Measurements from ENCODE around the gene TRABD2B. TPM values are rescaled to one million over a fixed set of nuclear protein-coding genes. Genes with fewer than 3 reads are reported as not detected.

TRABD2B gene
- total RNA-seq, 2 donors from 2014 or later = 3.8 to 10.7 TPM

DNA sequence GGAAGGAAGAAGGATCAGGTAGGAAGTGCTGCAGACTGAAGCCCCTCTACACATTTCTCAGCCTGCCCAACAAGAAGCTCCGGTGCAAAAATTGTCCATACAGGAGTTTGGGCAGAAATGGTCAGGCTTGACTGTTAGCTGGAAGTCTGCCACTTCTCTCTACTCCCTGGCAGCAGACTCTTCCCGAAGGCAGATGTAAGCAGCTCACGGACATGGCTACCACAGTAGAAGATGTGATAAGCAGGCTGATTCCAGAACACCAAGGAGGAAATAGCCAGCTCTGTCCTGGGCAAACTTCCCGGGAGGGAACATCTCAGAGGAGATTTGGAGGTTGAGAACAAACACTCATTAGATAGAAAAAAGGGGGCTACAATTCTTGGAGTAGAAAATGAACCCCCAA, 52.6 kb downstream of the TRABD2B start:
- Histone ChIP-seq H3K9me3 (no peaks in the 10 kb centered on the region), H3K27ac (no peak overlapping the region), H3K4me1 (ENCODE audit: control insufficient read depth in 1 of 2, low read depth in 2 of 2) (peaks cover 0 to 16% of the 10 kb centered on the region in 2 donors), H3K27me3 (replicated peaks; ENCODE audit: insufficient read depth) (no peaks in the 10 kb centered on the region), H3K36me3 (no peaks in the 10 kb centered on the region), H3K4me3 (no peak overlapping the region)
- TF ChIP-seq, protein P1, sequence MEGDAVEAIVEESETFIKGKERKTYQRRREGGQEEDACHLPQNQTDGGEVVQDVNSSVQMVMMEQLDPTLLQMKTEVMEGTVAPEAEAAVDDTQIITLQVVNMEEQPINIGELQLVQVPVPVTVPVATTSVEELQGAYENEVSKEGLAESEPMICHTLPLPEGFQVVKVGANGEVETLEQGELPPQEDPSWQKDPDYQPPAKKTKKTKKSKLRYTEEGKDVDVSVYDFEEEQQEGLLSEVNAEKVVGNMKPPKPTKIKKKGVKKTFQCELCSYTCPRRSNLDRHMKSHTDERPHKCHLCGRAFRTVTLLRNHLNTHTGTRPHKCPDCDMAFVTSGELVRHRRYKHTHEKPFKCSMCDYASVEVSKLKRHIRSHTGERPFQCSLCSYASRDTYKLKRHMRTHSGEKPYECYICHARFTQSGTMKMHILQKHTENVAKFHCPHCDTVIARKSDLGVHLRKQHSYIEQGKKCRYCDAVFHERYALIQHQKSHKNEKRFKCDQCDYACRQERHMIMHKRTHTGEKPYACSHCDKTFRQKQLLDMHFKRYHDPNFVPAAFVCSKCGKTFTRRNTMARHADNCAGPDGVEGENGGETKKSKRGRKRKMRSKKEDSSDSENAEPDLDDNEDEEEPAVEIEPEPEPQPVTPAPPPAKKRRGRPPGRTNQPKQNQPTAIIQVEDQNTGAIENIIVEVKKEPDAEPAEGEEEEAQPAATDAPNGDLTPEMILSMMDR (IDR thresholded peaks at IDR 0.05) = no peak
- DNase-seq (ENCODE audit: low spot score) (no peak), ATAC-seq (ENCODE audit: insufficient number of reproducible peaks, low FRiP score, low read depth) (no peak)

DNA sequence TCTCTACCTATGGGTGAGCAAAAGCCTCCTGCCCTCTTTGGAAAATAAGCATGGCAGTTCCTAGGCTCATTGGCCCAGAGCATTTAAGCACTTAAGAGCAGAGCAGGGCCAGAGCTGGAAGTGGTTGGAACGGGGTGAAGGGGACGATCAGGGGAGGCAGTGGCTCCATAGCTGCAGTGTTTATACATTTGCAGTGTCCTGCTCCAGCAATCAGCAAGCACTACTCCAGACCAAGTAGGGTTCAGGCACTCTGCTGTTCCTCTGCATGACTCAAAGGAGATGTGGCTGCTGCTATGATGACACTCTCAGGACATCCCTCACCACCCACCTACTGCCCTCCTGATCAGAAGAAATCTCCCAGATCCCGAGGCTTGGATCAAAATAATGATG, 55.0 kb downstream of the TRABD2B start:
- H3K27ac ChIP-seq = no peak overlapping the region
- no peaks in the 10 kb centered on the region for H3K9me3 ChIP-seq
- H3K4me3 ChIP-seq = no peak overlapping the region
- DNase-seq (ENCODE audit: low spot score) = no peak
- no peaks in the 10 kb centered on the region for H3K36me3 ChIP-seq
- ATAC-seq (ENCODE audit: insufficient number of reproducible peaks, low FRiP score, low read depth) = no peak
- peaks cover 0 to 20% of the 10 kb centered on the region in 2 donors for H3K4me1 ChIP-seq (ENCODE audit: control insufficient read depth in 1 of 2, low read depth in 2 of 2)
- no peaks in the 10 kb centered on the region for H3K27me3 ChIP-seq (replicated peaks; ENCODE audit: insufficient read depth)
- TF ChIP-seq, protein P1 (IDR thresholded peaks at IDR 0.05) = no peak

DNA sequence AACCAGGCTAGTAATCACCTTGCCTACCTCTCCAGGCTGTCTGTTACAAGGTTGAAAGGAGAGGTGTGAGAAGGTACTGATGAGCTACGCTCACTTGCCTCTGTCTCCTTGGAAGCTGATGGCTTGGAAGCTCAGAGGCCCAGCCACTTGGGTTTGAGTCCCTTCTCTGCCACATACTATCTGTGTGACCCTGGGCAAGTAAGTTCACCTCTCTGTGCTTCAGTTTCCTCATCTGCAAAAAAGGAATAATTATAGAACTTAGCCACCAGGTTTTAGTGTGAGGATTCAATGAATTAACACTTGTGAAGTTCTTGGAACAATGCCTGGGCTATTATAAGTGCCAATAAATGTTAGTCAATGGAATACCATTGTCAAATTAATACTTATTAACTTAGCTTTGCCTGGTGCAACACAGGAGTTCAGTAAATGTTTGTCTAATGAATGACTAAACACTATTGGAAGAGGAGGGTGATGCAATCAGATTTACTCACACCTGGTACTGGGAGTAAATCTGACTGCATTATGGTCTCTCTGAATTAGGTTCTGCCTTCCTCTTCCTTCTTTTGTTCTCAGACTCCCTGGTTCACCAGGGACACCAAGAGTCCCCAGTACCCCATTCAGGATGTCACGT, 55.5 kb downstream of the TRABD2B start:
- TF ChIP-seq, protein P1 (IDR thresholded peaks at IDR 0.05) = no peak
- Histone ChIP-seq H3K27me3 (replicated peaks; ENCODE audit: insufficient read depth) (no peaks in the 10 kb centered on the region), H3K27ac (no peak overlapping the region), H3K4me1 (ENCODE audit: control insufficient read depth in 1 of 2, low read depth in 2 of 2) (peaks cover 0 to 20% of the 10 kb centered on the region in 2 donors), H3K4me3 (no peak overlapping the region), H3K36me3 (no peaks in the 10 kb centered on the region), H3K9me3 (no peaks in the 10 kb centered on the region)
- no peak for ATAC-seq (ENCODE audit: insufficient number of reproducible peaks, low FRiP score, low read depth)
- DNase-seq (ENCODE audit: low spot score) = no peak

DNA sequence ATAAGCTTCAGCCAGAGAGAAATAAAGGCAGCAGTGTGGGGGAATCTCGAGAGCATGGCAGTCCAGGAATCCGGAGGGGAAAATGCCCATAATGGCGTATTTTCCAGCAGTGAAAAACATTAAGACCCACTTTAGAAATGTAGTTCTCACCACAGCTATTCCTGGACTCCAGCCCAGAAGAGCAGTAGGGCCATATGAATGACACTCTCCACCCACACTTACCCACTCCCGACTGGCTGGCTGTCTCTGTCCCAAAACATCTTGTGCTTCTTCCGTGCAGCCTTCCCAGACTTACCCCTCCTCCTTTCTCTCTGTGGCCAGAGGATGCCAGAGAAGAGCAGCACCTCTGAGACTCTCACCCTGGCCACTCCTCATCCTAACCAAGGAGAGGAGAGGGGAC, 56.4 kb downstream of the TRABD2B start:
- TF ChIP-seq, protein P1 (IDR thresholded peaks at IDR 0.05) = no peak
- H3K9me3 ChIP-seq = no peaks in the 10 kb centered on the region
- DNase-seq (ENCODE audit: low spot score) (no peak), ATAC-seq (ENCODE audit: insufficient number of reproducible peaks, low FRiP score, low read depth) (no peak)
- no peak overlapping the region for H3K27ac ChIP-seq
- H3K27me3 ChIP-seq (replicated peaks; ENCODE audit: insufficient read depth) = no peaks in the 10 kb centered on the region
- no peaks in the 10 kb centered on the region for H3K36me3 ChIP-seq
- H3K4me3 ChIP-seq = no peak overlapping the region
- peaks cover 0 to 20% of the 10 kb centered on the region in 2 donors for H3K4me1 ChIP-seq (ENCODE audit: control insufficient read depth in 1 of 2, low read depth in 2 of 2)

DNA sequence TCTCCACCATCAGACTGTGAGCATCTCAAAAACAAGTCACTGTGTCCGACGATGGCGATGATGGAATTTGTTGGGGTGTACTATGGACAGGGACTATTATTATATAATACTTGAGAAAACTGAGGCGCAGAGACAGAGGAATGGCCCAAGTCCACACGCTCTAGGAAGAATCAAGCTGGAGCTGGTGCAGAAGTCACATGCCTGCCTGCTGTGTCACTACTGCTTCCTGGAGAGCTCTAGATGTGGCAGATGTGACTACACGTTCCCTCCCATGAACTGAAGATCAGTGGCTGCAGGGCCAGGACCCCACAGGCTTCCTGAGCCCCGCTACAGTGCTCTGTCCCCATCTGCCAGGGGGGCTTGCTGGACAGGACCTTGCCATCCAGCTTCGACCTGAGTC, 56.9 kb downstream of the TRABD2B start:
- no peaks in the 10 kb centered on the region for H3K36me3 ChIP-seq
- H3K9me3 ChIP-seq = no peaks in the 10 kb centered on the region
- no peak overlapping the region for H3K27ac ChIP-seq
- no peak overlapping the region for H3K4me3 ChIP-seq
- ATAC-seq (ENCODE audit: insufficient number of reproducible peaks, low FRiP score, low read depth) (no peak), DNase-seq (ENCODE audit: low spot score) (no peak)
- TF ChIP-seq, protein P1 (IDR thresholded peaks at IDR 0.05) = no peak
- H3K4me1 ChIP-seq (ENCODE audit: control insufficient read depth in 1 of 2, low read depth in 2 of 2) = peaks cover 0 to 20% of the 10 kb centered on the region in 2 donors
- H3K27me3 ChIP-seq (replicated peaks; ENCODE audit: insufficient read depth) = no peaks in the 10 kb centered on the region
